DND-41 (cell line): ENCODE data around the gene SH2D4B.

Experiments used
- CTCF ChIP-seq: IDR thresholded peaks from 2 replicates; pipeline ENCODE4 v1.5.1; 2012; ENCODE audit warnings: borderline replicate concordance, low read length, moderate library complexity, mild to moderate bottlenecking; ENCODE audit not compliant: poor library complexity, severe bottlenecking; ENCODE audit errors: extremely low read depth
- EZH2 ChIP-seq: IDR thresholded peaks from 3 replicates; pipeline ENCODE4 v1.6.1; 2012; ENCODE audit warnings: borderline replicate concordance, low read depth, mild to moderate bottlenecking, moderate library complexity, low read length, inconsistent platforms; ENCODE audit not compliant: severe bottlenecking

GRCh38 chr10:80598951-80599350 lies 61.2 kb downstream of the SH2D4B start:
- TF ChIP-seq CTCF (no peak), EZH2 (no peak)
